A549 (cell line): ENCODE measurements around the gene NID2.

Experiments used
- BHLHE40 ChIP-seq: IDR thresholded peaks from 2 replicates; pipeline ENCODE4 v1.6.1; 2012; ENCODE audit warnings: low read depth, low read length, inconsistent platforms
- CTCF ChIP-seq: fragments of >200 bp; sonication (Bioruptor Twin); formaldehyde crosslinking; IDR thresholded peaks from 3 replicates; pipeline ENCODE4 v1.5.1; 2016
- EP300 ChIP-seq, 2 experiments: fragments of >200 bp; sonication (Bioruptor Twin); formaldehyde crosslinking; IDR thresholded peaks; 2 replicates in 1 of 2; 3 replicates in 1 of 2; pipeline ENCODE4 v1.6.1; 2016 to 2017
- JUN ChIP-seq, 2 experiments: fragments of >200 bp; sonication (Bioruptor Twin); formaldehyde crosslinking; IDR thresholded peaks; 2 replicates in 1 of 2; 3 replicates in 1 of 2; pipeline ENCODE4 v1.6.1; 2016 to 2017
- MYC ChIP-seq: IDR thresholded peaks from 2 replicates; pipeline ENCODE4 v1.6.1; 2012; ENCODE audit warnings: mild to moderate bottlenecking, inconsistent platforms, low read length, improper control_type of control experiment, borderline replicate concordance
- POLR2A ChIP-seq: IDR thresholded peaks from 2 replicates; pipeline ENCODE4 v1.6.1; 2012; ENCODE audit warnings: mild to moderate bottlenecking, low read length
- RCOR1 ChIP-seq: fragments of 150-350 bp; IDR thresholded peaks from 2 replicates; pipeline ENCODE4 v1.6.1; 2014; ENCODE audit warnings: antibody characterized with exemption, low read length, low read depth
- SMC3 ChIP-seq: fragments of >200 bp; sonication (Bioruptor Twin); formaldehyde crosslinking; IDR thresholded peaks from 3 replicates; pipeline ENCODE4 v1.6.1; 2018; ENCODE audit warnings: inconsistent platforms
- SREBF2 ChIP-seq: fragments of 450-650 bp; IDR thresholded peaks from 2 replicates; pipeline ENCODE4 v1.6.1; 2014; ENCODE audit warnings: mild to moderate bottlenecking, moderate library complexity
- USF2 ChIP-seq: fragments of 450-650 bp; IDR thresholded peaks from 2 replicates; pipeline ENCODE4 v1.6.1; 2014; ENCODE audit warnings: antibody characterized with exemption
- ZFP36 ChIP-seq: fragments of 450-650 bp; IDR thresholded peaks from 2 replicates; pipeline ENCODE4 v1.6.1; 2014; ENCODE audit warnings: borderline replicate concordance; ENCODE audit not compliant: partially characterized antibody

GRCh38 chr14:52006361-52006760, 62.5 kb downstream of the NID2 start:
- TF ChIP-seq RCOR1 (no peak), CTCF (no peak), POLR2A (no peak), BHLHE40 (no peak), EP300 (IDR thresholded peaks at IDR 0.05) (no peak), SREBF2 (no peak), JUN (IDR thresholded peaks at IDR 0.05) (no peak), ZFP36 (no peak), MYC (no peak), SMC3 (no peak), USF2 (no peak)
